Neural cell (in vitro differentiated cells): Measurements from ENCODE around the gene PAGE4. TPM values are rescaled to one million over a fixed set of nuclear protein-coding genes. Genes with fewer than 3 reads are reported as not detected.

Experiments used
- H2AFZ ChIP-seq: fragments of 200-600, 300-800 bp; sonication (generic), shearing (Covaris generic); 2 replicates; pipeline ENCODE4 v1.6.0; 2014; ENCODE audit warnings: low read depth, mild to moderate bottlenecking, antibody characterized with exemption, low read length, moderate library complexity
- H3F3A ChIP-seq: fragments of 200-600 bp; shearing (Covaris generic); 2 replicates; pipeline ENCODE4 v1.6.1; 2016; ENCODE audit warnings: mild to moderate bottlenecking, moderate library complexity, mixed read lengths, antibody characterized with exemption, low read length; ENCODE audit not compliant: insufficient read depth, poor library complexity, severe bottlenecking
- H3K27ac ChIP-seq: fragments of 200-600, 300-800 bp; sonication (generic), shearing (Covaris generic); 2 replicates; pipeline ENCODE4 v1.5.1; 2014; ENCODE audit warnings: mild to moderate bottlenecking, low read length, moderate library complexity
- H3K27me3 ChIP-seq: fragments of 300-800, 200-600 bp; sonication (generic), shearing (Covaris generic); 2 replicates; pipeline ENCODE4 v1.6.0; 2014; ENCODE audit warnings: mild to moderate bottlenecking, low read depth, low read length, moderate library complexity; ENCODE audit not compliant: insufficient read depth
- H3K36me3 ChIP-seq: fragments of 300-800, 200-600 bp; sonication (generic), shearing (Covaris generic); 2 replicates; pipeline ENCODE4 v1.5.1; 2014; ENCODE audit warnings: mild to moderate bottlenecking, antibody characterized with exemption, low read length, moderate library complexity; ENCODE audit not compliant: insufficient read depth
- H3K4me2 ChIP-seq: fragments of 300-800, 200-600 bp; sonication (generic), shearing (Covaris generic); 2 replicates; pipeline ENCODE4 v1.6.0; 2014; ENCODE audit warnings: mild to moderate bottlenecking, low read length
- H3K4me3 ChIP-seq: fragments of 300-800, 200-600 bp; sonication (generic), shearing (Covaris generic); 2 replicates; pipeline ENCODE4 v1.5.1; 2014; ENCODE audit warnings: mild to moderate bottlenecking, low read length, moderate library complexity
- H3K79me2 ChIP-seq: fragments of 200-600 bp; shearing (Covaris generic); replicated peaks from 2 replicates; pipeline ENCODE4 v1.6.0; 2014; ENCODE audit warnings: mild to moderate bottlenecking, low read length, moderate library complexity; ENCODE audit not compliant: insufficient read depth
- H3K9ac ChIP-seq: fragments of 300-800, 200-600 bp; sonication (generic), shearing (Covaris generic); 2 replicates; pipeline ENCODE4 v1.6.1; 2016; ENCODE audit warnings: mild to moderate bottlenecking, low read length, mixed read lengths
- H3K9me2 ChIP-seq: fragments of 200-600 bp; shearing (Covaris generic); 2 replicates; pipeline ENCODE4 v1.6.1; 2016; ENCODE audit warnings: mild to moderate bottlenecking, low read length, mixed read lengths; ENCODE audit not compliant: insufficient read depth
- H3K9me3 ChIP-seq: fragments of 200-600, 300-800 bp; sonication (generic), shearing (Covaris generic); 2 replicates; pipeline ENCODE4 v1.6.1; 2016; ENCODE audit warnings: mild to moderate bottlenecking, mixed run types, low read length, moderate library complexity, mixed read lengths
- H4K20me1 ChIP-seq: fragments of 200-600 bp; shearing (Covaris generic); 2 replicates; pipeline ENCODE4 v1.6.1; 2016; ENCODE audit warnings: mild to moderate bottlenecking, mixed run types; ENCODE audit not compliant: insufficient read depth
- CTCF ChIP-seq: fragments of 450-650 bp; IDR thresholded peaks from 2 replicates; pipeline ENCODE4 v1.5.1; 2014; ENCODE audit warnings: antibody characterized with exemption, mild to moderate bottlenecking, moderate library complexity; ENCODE audit not compliant: poor library complexity, severe bottlenecking
- EP300 ChIP-seq: fragments of 450-650 bp; conservative IDR thresholded peaks from 2 replicates; pipeline ENCODE4 v1.6.1; 2014; ENCODE audit warnings: antibody characterized with exemption, mild to moderate bottlenecking, moderate library complexity; ENCODE audit not compliant: poor library complexity, severe bottlenecking
- EZH2 ChIP-seq: fragments of 200-600, 300-800 bp; shearing (Covaris generic), sonication (generic); IDR thresholded peaks from 2 replicates; pipeline ENCODE4 v1.6.1; 2014; ENCODE audit warnings: antibody characterized with exemption, low read length, borderline replicate concordance, mild to moderate bottlenecking; ENCODE audit not compliant: insufficient read depth, poor library complexity, severe bottlenecking
- MXI1 ChIP-seq: fragments of 450-650 bp; conservative IDR thresholded peaks from 2 replicates; pipeline ENCODE4 v1.6.1; 2014; ENCODE audit warnings: antibody characterized with exemption, mild to moderate bottlenecking; ENCODE audit not compliant: poor library complexity, severe bottlenecking
- POLR2AphosphoS5 ChIP-seq: IDR thresholded peaks from 2 replicates; pipeline ENCODE4 v1.6.1; 2012
- RAD21 ChIP-seq: fragments of 450-650 bp; conservative IDR thresholded peaks from 2 replicates; pipeline ENCODE4 v1.6.1; 2014; ENCODE audit warnings: antibody characterized with exemption, mild to moderate bottlenecking, moderate library complexity
- REST ChIP-seq: IDR thresholded peaks from 2 replicates; pipeline ENCODE4 v1.6.1; 2012; ENCODE audit warnings: borderline replicate concordance
- SMC3 ChIP-seq: fragments of 450-650 bp; conservative IDR thresholded peaks from 2 replicates; pipeline ENCODE4 v1.6.1; 2014; ENCODE audit warnings: antibody characterized with exemption, mild to moderate bottlenecking, moderate library complexity; ENCODE audit not compliant: poor library complexity
- TAF1 ChIP-seq: IDR thresholded peaks from 2 replicates; pipeline ENCODE4 v1.6.1; 2012; ENCODE audit warnings: low read depth
- polyA plus RNA-seq: library from polyadenylated mRNA; depleted of rRNA; stranded (reverse); fragments of >200 nt; gene quantifications from 2 replicates; pipeline ENCODE4 v1.2.3, GENCODE V29; 2014

PAGE4 gene
- polyA plus RNA-seq, 1 donor from 2014 or later: not detected

- TF ChIP-seq RAD21 (no peak), REST (no peak), EZH2 (no peak), CTCF (no peak), EP300 (no peak), SMC3 (no peak), MXI1 (no peak), TAF1 (no peak), POLR2AphosphoS5 (no peak)
- Histone ChIP-seq H3K9me3 (no peaks in the 10 kb centered on the region), H3K9ac (no peak overlapping the region), H3K27me3 (no peaks in the 10 kb centered on the region), H3K9me2 (no peaks in the 10 kb centered on the region), H2AFZ (no peak overlapping the region), H3K4me2 (no peak overlapping the region), H3K27ac (no peak overlapping the region), H3K4me3 (no peak overlapping the region), H3K36me3 (no peaks in the 10 kb centered on the region), H4K20me1 (no peaks in the 10 kb centered on the region), H3K79me2 (no peaks in the 10 kb centered on the region), H3F3A (no peaks in the 10 kb centered on the region)
Observed at GRCh38 chrX:49850028-49850427, 20.9 kb downstream of the PAGE4 start.

GRCh38 chrX:49853661-49854060 is 24.6 kb downstream of the PAGE4 start:
- H2AFZ ChIP-seq: no peak overlapping the region
- H3K9me2 ChIP-seq: no peaks in the 10 kb centered on the region
- no peaks in the 10 kb centered on the region for H3K79me2 ChIP-seq
- H3K9me3 ChIP-seq: no peaks in the 10 kb centered on the region
- no peaks in the 10 kb centered on the region for H3K27me3 ChIP-seq
- H3K4me3 ChIP-seq: no peak overlapping the region
- no peak overlapping the region for H3K27ac ChIP-seq
- H3K36me3 ChIP-seq: no peaks in the 10 kb centered on the region
- H3K9ac ChIP-seq: no peak overlapping the region
- no peak for TF ChIP-seq REST
- TF ChIP-seq TAF1: no peak
- no peak for TF ChIP-seq EZH2
- no peak for TF ChIP-seq SMC3
- no peak for TF ChIP-seq MXI1
- no peak for TF ChIP-seq RAD21
- no peak overlapping the region for H3K4me2 ChIP-seq
- no peaks in the 10 kb centered on the region for H3F3A ChIP-seq
- no peaks in the 10 kb centered on the region for H4K20me1 ChIP-seq
